Right kidney (tissue), 9 donors: ENCODE measurements around the gene SHLD2.
"Not testable (repeated sequence)": the region's sequence is repeated elsewhere in the genome, so short reads cannot be mapped to it uniquely, and the experiment has no call there.

ENCODE experiments used
- DNase-seq: peaks from one replicate; pipeline ENCODE4 v3.0.0-alpha.2; 2016
- long read RNA-seq, 8 donors: transcript quantifications; one replicate each; lab custom pipeline, GENCODE V29; 2026

Gene SHLD2, protein sequence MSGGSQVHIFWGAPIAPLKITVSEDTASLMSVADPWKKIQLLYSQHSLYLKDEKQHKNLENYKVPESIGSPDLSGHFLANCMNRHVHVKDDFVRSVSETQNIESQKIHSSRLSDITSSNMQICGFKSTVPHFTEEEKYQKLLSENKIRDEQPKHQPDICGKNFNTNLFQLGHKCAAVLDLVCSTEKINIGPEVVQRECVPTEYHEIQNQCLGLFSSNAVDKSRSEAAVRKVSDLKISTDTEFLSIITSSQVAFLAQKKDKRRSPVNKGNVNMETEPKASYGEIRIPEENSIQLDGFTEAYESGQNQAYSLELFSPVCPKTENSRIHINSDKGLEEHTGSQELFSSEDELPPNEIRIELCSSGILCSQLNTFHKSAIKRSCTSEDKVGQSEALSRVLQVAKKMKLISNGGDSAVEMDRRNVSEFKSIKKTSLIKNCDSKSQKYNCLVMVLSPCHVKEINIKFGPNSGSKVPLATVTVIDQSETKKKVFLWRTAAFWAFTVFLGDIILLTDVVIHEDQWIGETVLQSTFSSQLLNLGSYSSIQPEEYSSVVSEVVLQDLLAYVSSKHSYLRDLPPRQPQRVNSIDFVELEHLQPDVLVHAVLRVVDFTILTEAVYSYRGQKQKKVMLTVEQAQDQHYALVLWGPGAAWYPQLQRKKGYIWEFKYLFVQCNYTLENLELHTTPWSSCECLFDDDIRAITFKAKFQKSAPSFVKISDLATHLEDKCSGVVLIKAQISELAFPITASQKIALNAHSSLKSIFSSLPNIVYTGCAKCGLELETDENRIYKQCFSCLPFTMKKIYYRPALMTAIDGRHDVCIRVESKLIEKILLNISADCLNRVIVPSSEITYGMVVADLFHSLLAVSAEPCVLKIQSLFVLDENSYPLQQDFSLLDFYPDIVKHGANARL
- long read RNA-seq, donor 1, partial matches to known transcripts, result 15 of 17 reads
- long read RNA-seq, donor 1, other reads (novel, unspliced or antisense), result 0 of 17 reads
- long read RNA-seq, donor 2, partial matches to known transcripts, result 5 of 6 reads
- long read RNA-seq, donor 2, other reads (novel, unspliced or antisense), result 0 of 6 reads
- long read RNA-seq, donor 3, partial matches to known transcripts, result 14 of 15 reads
- long read RNA-seq, donor 3, other reads (novel, unspliced or antisense), result 0 of 15 reads
- long read RNA-seq, donor 4, partial matches to known transcripts, result 13 of 18 reads
- long read RNA-seq, donor 4, other reads (novel, unspliced or antisense), result 0 of 18 reads
- long read RNA-seq, donor 5, partial matches to known transcripts, result 12 of 18 reads
- long read RNA-seq, donor 5, other reads (novel, unspliced or antisense), result 5 of 18 reads
- long read RNA-seq, donor 6, partial matches to known transcripts, result 75 of 114 reads
- long read RNA-seq, donor 6, other reads (novel, unspliced or antisense), result 38 of 114 reads
- long read RNA-seq, donor 7, partial matches to known transcripts, result 14 of 22 reads
- long read RNA-seq, donor 7, other reads (novel, unspliced or antisense), result 5 of 22 reads
- long read RNA-seq, donor 8, partial matches to known transcripts, result 7 of 23 reads
- long read RNA-seq, donor 8, other reads (novel, unspliced or antisense), result 15 of 23 reads

GRCh38 chr10:87094373-87095235 lies at the start of gene SHLD2, which contains the start of gene GLUD1:
TSS of gene SHLD2 (plus strand) at chr10:87095206. CDS start at chr10:87151355, 56,149 bp downstream.
TSS of gene GLUD1 (minus strand) at chr10:87094843. CDS start at chr10:87094769, 74 bp downstream.
- peak; percentile 90 for DNase-seq

DNA sequence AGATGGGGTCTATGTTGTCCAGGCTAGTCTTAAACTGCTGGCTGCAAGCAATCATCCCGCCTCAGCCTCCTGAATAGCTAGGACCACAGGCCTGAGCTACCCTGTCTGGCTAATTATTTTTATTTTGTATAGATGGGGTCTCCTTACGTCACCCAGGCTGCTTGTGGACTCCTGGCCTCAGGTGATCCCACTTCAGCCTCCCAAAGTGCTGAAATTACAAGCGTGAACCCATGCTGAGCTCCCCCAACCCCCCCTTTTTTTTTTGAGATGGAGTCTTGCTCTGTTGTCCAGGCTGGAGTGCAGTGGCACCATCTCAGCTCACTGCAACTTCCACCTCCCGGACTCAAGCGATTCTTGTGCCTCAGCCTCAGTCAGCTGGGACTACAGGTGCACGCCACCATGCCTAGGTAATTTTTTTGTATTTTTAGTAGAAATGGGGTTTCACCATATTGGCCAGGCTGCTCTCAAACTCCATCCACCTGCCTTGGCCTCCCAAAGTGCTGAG lies 49.5 kb upstream of the SHLD2 start:
- DNase-seq, result no peak

DNA sequence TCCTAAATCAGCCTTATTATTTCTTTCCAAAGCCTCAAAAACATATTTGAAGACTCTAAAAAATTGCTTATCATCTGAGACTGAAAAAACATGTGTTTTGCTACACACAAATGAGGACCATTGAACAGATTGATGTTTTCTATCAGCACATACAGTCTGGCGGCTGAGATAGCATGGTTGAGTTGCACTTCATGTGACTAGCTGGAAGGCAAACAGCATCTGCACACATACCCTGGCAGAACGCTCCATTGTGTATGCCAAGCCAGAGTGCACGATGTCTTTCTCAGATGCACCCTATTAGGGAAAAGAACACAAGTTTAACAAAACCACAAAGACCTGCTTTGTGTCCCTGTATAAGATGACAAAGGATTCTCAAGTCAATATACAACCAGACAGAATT lies 41.9 kb upstream of the SHLD2 start:
- no peak for DNase-seq

- no peak for DNase-seq
These were observed 41.3 kb upstream of the SHLD2 start for GRCh38 chr10:87053577-87054181.

GRCh38 chr10:87054373-87055295 lies 40.4 kb upstream of the SHLD2 start:
- no peak for DNase-seq

DNA sequence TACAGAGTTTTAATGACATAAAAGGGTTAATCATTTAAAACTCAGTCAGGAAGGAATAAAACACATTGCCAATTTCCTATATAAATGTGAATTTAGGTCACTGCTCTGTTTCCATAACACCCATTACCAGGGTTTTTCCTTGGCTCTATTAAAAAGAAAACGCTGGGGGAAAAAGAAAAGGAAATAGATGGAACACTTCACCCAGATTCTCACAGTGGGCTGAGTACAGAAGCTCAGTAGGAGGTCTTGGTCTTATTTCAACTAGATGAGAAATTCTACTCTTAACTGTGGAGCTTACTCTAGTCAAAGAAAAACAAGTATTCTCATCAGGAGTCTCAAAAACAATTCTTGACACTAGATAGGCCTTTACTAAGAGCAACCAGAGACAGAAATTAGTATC lies 36.8 kb upstream of the SHLD2 start:
- DNase-seq, result no peak

GRCh38 chr10:87059401-87059800 lies 35.6 kb upstream of the SHLD2 start:
- DNase-seq, result no peak

DNA sequence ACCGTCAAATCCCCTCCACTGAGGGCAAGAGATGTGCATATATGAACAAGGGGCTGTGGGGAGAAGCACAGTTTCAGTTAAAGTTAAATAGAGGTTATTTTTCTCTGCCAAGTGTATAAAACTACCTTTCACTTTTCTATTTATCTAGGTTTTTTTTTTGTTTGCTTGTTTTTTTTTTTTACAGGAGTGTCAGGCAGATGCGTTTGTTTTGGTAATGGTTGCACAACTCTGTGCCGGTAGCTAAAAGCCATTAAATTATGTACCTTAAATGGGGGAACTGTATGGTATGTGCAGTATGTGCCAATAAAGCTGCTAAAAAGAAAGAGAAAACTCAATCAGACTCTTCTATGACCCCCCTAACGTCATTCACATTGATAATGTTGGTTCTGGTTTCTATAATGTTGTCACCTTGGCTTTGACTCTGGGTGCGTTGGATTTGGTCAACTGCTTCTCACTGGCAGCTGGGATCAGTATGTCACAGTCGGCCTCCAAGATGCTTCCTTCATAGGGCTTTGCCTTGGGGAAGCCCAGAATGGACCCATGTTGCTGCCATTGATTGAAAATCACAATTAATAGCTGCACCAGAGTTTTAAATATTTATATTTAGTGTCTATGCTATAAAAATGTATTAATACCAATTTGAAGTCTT lies 34.6 kb upstream of the SHLD2 start:
- DNase-seq, result no peak

- no peak for DNase-seq
These were observed 30.4 kb upstream of the SHLD2 start for GRCh38 chr10:87064651-87065050.

GRCh38 chr10:87066178-87066577 lies 28.8 kb upstream of the SHLD2 start:
- DNase-seq, result no peak

- no peak for DNase-seq
These were observed 28.1 kb upstream of the SHLD2 start for GRCh38 chr10:87066865-87067264.

DNA sequence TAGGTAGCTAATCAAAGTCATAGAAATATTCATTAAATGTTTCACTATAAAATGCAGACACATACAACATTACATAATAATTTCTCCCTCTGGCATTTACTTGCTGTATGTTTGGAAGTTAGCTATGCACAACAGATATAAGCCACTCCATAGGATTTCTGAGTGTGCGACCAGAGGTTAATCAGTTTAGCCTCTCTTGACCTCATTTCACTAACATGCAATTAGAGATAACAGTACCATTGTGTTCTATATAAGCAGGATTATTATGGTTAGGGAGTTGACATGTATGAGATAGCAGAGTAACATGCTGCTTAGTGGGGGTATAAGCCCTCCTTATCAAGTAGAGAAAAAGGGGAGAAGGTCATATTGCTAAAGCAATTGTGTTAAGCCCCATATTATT lies 26.7 kb upstream of the SHLD2 start:
- no peak for DNase-seq

- DNase-seq, result no peak
These were observed 22.6 kb upstream of the SHLD2 start for GRCh38 chr10:87072449-87072848.

DNA sequence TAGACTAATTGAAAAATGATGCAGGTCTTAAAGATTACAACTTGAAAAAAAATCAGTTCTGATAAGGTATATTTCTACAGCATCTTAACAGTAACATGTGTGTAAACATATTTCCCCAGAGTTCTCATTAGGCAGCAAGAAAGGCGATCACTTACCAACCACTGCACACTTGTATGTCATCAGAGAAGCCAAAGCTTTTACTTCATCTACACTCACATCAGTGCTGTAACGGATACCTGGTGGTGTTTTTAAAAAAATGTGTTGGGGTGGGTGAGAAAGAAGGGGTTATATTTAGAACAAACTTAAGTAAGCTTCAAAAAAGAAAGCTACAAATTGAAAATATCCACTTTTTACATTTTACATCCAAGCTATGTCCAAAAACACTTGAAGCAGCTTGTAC lies 18.6 kb upstream of the SHLD2 start:
- DNase-seq, result not testable (repeated sequence)

GRCh38 chr10:87079106-87079836 lies 15.7 kb upstream of the SHLD2 start:
- no peak for DNase-seq

GRCh38 chr10:87080621-87081020 lies 14.4 kb upstream of the SHLD2 start:
- DNase-seq, result not testable (repeated sequence)

DNA sequence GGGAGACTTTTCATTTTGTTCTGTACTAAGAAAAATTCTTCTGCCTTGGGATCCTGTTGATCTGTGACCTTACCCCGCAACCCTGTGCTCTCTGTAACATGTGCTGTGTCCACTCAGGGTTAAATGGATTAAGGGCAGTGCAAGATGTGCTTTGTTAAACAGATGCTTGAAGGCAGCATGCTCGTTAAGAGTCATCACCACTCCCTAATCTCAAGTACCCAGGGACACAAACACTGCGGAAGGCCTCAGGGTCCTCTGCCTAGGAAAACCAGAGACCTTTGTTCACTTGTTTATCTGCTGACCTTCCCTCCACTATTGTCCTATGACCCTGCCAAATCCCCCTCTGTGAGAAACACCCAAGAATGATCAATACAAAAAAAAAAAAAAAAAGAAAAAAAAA lies 13.4 kb upstream of the SHLD2 start:
- not testable (repeated sequence) for DNase-seq

DNA sequence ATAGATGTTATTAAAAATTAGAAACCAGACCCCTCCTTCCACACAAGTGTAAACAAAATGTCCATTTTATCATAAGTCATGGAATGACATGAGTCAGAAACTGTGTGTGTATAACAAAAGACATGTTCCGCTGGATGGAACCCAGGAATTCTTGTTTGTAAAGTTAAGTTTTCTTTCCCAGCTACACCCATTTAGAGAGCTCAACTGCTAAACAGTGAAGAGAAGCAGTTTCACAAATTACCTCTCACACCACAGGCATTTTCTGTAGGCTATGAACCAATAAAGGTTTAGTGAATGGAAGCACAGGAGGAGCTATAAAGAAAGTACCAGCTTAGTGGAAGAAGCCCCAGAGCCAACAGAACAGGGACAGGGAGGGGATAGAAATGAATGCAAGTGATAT lies 12.8 kb upstream of the SHLD2 start:
- not testable (repeated sequence) for DNase-seq
